Ishikawa (cell line): ENCODE data around the gene IFI30.

Experiments used
- CEBPB ChIP-seq: IDR thresholded peaks from 2 replicates; pipeline ENCODE4 v1.6.1; 2012
- CREB1 ChIP-seq: IDR thresholded peaks from 2 replicates; pipeline ENCODE4 v1.6.1; 2012; ENCODE audit warnings: low read depth
- EGR1 ChIP-seq: IDR thresholded peaks from 2 replicates; pipeline ENCODE4 v1.6.1; 2012
- EP300 ChIP-seq: IDR thresholded peaks from 2 replicates; pipeline ENCODE4 v1.6.1; 2012; ENCODE audit warnings: borderline replicate concordance
- FOXM1 ChIP-seq: IDR thresholded peaks from 2 replicates; pipeline ENCODE4 v1.6.1; 2012; ENCODE audit warnings: low read depth, borderline replicate concordance
- MAX ChIP-seq: IDR thresholded peaks from 2 replicates; pipeline ENCODE4 v1.6.1; 2012
- NFIC ChIP-seq: IDR thresholded peaks from 2 replicates; pipeline ENCODE4 v1.6.1; 2012
- RAD21 ChIP-seq: IDR thresholded peaks from 2 replicates; pipeline ENCODE4 v1.6.1; 2012; ENCODE audit warnings: low read depth
- REST ChIP-seq: IDR thresholded peaks from 2 replicates; pipeline ENCODE4 v1.6.1; 2012; ENCODE audit warnings: low read depth, mild to moderate bottlenecking
- TAF1 ChIP-seq: IDR thresholded peaks from 2 replicates; pipeline ENCODE4 v1.6.1; 2012; ENCODE audit warnings: low read depth, mild to moderate bottlenecking
- TCF12 ChIP-seq: IDR thresholded peaks from 2 replicates; pipeline ENCODE4 v1.6.1; 2012; ENCODE audit warnings: low read depth
- TEAD4 ChIP-seq: IDR thresholded peaks from 2 replicates; pipeline ENCODE4 v1.6.1; 2012
- USF1 ChIP-seq: IDR thresholded peaks from 2 replicates; pipeline ENCODE4 v1.6.1; 2012
- YY1 ChIP-seq: IDR thresholded peaks from 2 replicates; pipeline ENCODE4 v1.6.1; 2012; ENCODE audit warnings: low read depth
- ZBTB7A ChIP-seq: IDR thresholded peaks from 2 replicates; pipeline ENCODE4 v1.6.1; 2012; ENCODE audit warnings: low read depth

Gene IFI30

GRCh38 chr19:18160971-18161635 lies 12.5 kb upstream of the IFI30 start:
- TF ChIP-seq YY1 = no peak
- TF ChIP-seq FOXM1 = no peak
- peak; percentile 67 for TF ChIP-seq MAX
- no peak for TF ChIP-seq EGR1
- no peak for TF ChIP-seq EP300
- no peak for TF ChIP-seq CREB1
- TF ChIP-seq NFIC = no peak
- no peak for TF ChIP-seq USF1
- TF ChIP-seq TAF1 = no peak
- peak; percentile 14; the same call in 1 of the 2 replicates for TF ChIP-seq RAD21
- no peak for TF ChIP-seq TEAD4
- no peak for TF ChIP-seq REST

- TF ChIP-seq EGR1 = 0 out of 2 replicates have a peak, but pooled peaks have one; percentile 31
- no peak for TF ChIP-seq ZBTB7A
- no peak for TF ChIP-seq USF1
- no peak for TF ChIP-seq TEAD4
- no peak for TF ChIP-seq CEBPB
Measured at GRCh38 chr19:18161636-18162002, 12.0 kb upstream of the IFI30 start.

GRCh38 chr19:18164072-18164471 lies 9.5 kb upstream of the IFI30 start:
- TF ChIP-seq REST = no peak
- TF ChIP-seq FOXM1 = no peak
- TF ChIP-seq NFIC = no peak
- TF ChIP-seq USF1 = no peak
- TF ChIP-seq EP300 = no peak
- TF ChIP-seq YY1 = no peak
- no peak for TF ChIP-seq RAD21

- no peak for TF ChIP-seq EP300
- no peak for TF ChIP-seq FOXM1
- no peak for TF ChIP-seq EGR1
- TF ChIP-seq TEAD4 = no peak
- no peak for TF ChIP-seq NFIC
- no peak for TF ChIP-seq ZBTB7A
- TF ChIP-seq USF1 = no peak
- TF ChIP-seq CREB1 = no peak
- TF ChIP-seq TAF1 = no peak
- TF ChIP-seq RAD21 = no peak
- no peak for TF ChIP-seq MAX
- TF ChIP-seq YY1 = no peak
- no peak for TF ChIP-seq CEBPB
- TF ChIP-seq TCF12 = no peak
Measured at GRCh38 chr19:18165794-18166544, 7.6 kb upstream of the IFI30 start.

- TF ChIP-seq CEBPB = no peak
- TF ChIP-seq RAD21 = no peak
- no peak for TF ChIP-seq EGR1
- TF ChIP-seq REST = no peak
- no peak for TF ChIP-seq YY1
- TF ChIP-seq TEAD4 = no peak
- no peak for TF ChIP-seq CREB1
- no peak for TF ChIP-seq ZBTB7A
- TF ChIP-seq NFIC = no peak
- no peak for TF ChIP-seq TCF12
- TF ChIP-seq EP300 = no peak
- no peak for TF ChIP-seq FOXM1
Measured at GRCh38 chr19:18167011-18167410, 6.6 kb upstream of the IFI30 start.
